Stimulated activated naive CD8-positive, alpha-beta T cell treated with anti-CD3 and anti-CD28 coated beads, Interleukin-15, Interleukin-2, amounts not matched to agents 100 ng/mL and 50 ng/mL, for 24 hours (primary cell): ENCODE results near the gene DDX46.
"Not testable (repeated sequence)": the region's sequence is repeated elsewhere in the genome, so short reads cannot be mapped to it uniquely, and the experiment has no call there.

Experiments
- H3K27ac Mint-ChIP-seq: one replicate; pipeline ENCODE4 v1.8.0; 2021; ENCODE audit warnings: mild to moderate bottlenecking, mixed read lengths
- H3K27me3 Mint-ChIP-seq: one replicate; pipeline ENCODE4 v1.8.0; 2021; ENCODE audit warnings: mixed read lengths
- H3K36me3 Mint-ChIP-seq: one replicate; pipeline ENCODE4 v1.8.0; 2021; ENCODE audit warnings: low read depth, mixed read lengths
- H3K4me1 Mint-ChIP-seq: one replicate; pipeline ENCODE4 v1.8.0; 2021; ENCODE audit warnings: low read depth, mixed read lengths
- H3K4me3 Mint-ChIP-seq: one replicate; pipeline ENCODE4 v1.8.0; 2021; ENCODE audit warnings: mild to moderate bottlenecking, mixed read lengths
- H3K9me3 Mint-ChIP-seq: one replicate; pipeline ENCODE4 v1.8.0; 2021; ENCODE audit warnings: mixed read lengths

The DDX46 gene

GRCh38 chr5:134767528-134768291 lies 9.1 kb downstream of the DDX46 start:
- Mint-ChIP-seq H3K27ac (peak overlapping the region; percentile 45), H3K36me3 (peaks cover 62% of the 10 kb centered on the region)
- H3K4me1 Mint-ChIP-seq, H3K9me3 Mint-ChIP-seq, H3K27me3 Mint-ChIP-seq, H3K4me3 Mint-ChIP-seq: not testable (repeated sequence)

- no peaks in the 10 kb centered on the region for H3K9me3 Mint-ChIP-seq
- H3K36me3 Mint-ChIP-seq: peaks cover 65% of the 10 kb centered on the region
Measured at GRCh38 chr5:134769206-134769605, 10.6 kb downstream of the DDX46 start.

GRCh38 chr5:134772461-134773125 lies 14.0 kb downstream of the DDX46 start:
- Mint-ChIP-seq H3K27ac (no peak overlapping the region), H3K36me3 (peaks cover 72% of the 10 kb centered on the region), H3K4me1 (peaks cover 4% of the 10 kb centered on the region), H3K27me3 (no peaks in the 10 kb centered on the region), H3K9me3 (no peaks in the 10 kb centered on the region), H3K4me3 (no peak overlapping the region)

More at GRCh38 chr5:134769206-134769605, 10.6 kb downstream of the DDX46 start:
- Mint-ChIP-seq H3K4me3 (no peak overlapping the region), H3K27ac (no peak overlapping the region), H3K4me1 (no peaks in the 10 kb centered on the region), H3K27me3 (no peaks in the 10 kb centered on the region)

- Mint-ChIP-seq H3K4me3 (no peak overlapping the region), H3K4me1 (peaks cover 4% of the 10 kb centered on the region), H3K27me3 (no peaks in the 10 kb centered on the region), H3K36me3 (peaks cover 69% of the 10 kb centered on the region), H3K9me3 (no peaks in the 10 kb centered on the region), H3K27ac (peak overlapping the region; percentile 78)
Measured at GRCh38 chr5:134777366-134777765, 18.8 kb downstream of the DDX46 start.

- Mint-ChIP-seq H3K27ac (peak overlapping the region; percentile 26), H3K4me1 (no peaks in the 10 kb centered on the region), H3K9me3 (no peaks in the 10 kb centered on the region), H3K4me3 (no peak overlapping the region), H3K36me3 (peaks cover 72% of the 10 kb centered on the region), H3K27me3 (no peaks in the 10 kb centered on the region)
Measured at GRCh38 chr5:134784241-134784920, 25.8 kb downstream of the DDX46 start.

GRCh38 chr5:134784946-134785620 lies 26.5 kb downstream of the DDX46 start:
- no peak overlapping the region for H3K4me3 Mint-ChIP-seq
- H3K4me1 Mint-ChIP-seq: no peaks in the 10 kb centered on the region
- no peak overlapping the region for H3K27ac Mint-ChIP-seq
- H3K36me3 Mint-ChIP-seq: peaks cover 75% of the 10 kb centered on the region
- H3K9me3 Mint-ChIP-seq: no peaks in the 10 kb centered on the region
- H3K27me3 Mint-ChIP-seq: no peaks in the 10 kb centered on the region

- Mint-ChIP-seq H3K27ac (no peak overlapping the region), H3K4me3 (no peak overlapping the region), H3K36me3 (peaks cover 84% of the 10 kb centered on the region), H3K9me3 (no peaks in the 10 kb centered on the region), H3K4me1 (no peaks in the 10 kb centered on the region), H3K27me3 (no peaks in the 10 kb centered on the region)
Measured at GRCh38 chr5:134787692-134788091, 29.1 kb downstream of the DDX46 start.

- H3K36me3 Mint-ChIP-seq: peaks cover 85% of the 10 kb centered on the region
- no peaks in the 10 kb centered on the region for H3K9me3 Mint-ChIP-seq
- H3K4me3 Mint-ChIP-seq: no peak overlapping the region
- no peaks in the 10 kb centered on the region for H3K27me3 Mint-ChIP-seq
- no peak overlapping the region for H3K27ac Mint-ChIP-seq
- no peaks in the 10 kb centered on the region for H3K4me1 Mint-ChIP-seq
Measured at GRCh38 chr5:134791580-134791979, 33.0 kb downstream of the DDX46 start.

- Mint-ChIP-seq H3K27me3 (no peaks in the 10 kb centered on the region), H3K4me1 (no peaks in the 10 kb centered on the region), H3K36me3 (peaks cover 80% of the 10 kb centered on the region), H3K4me3 (no peak overlapping the region), H3K9me3 (no peaks in the 10 kb centered on the region), H3K27ac (no peak overlapping the region)
Measured at GRCh38 chr5:134792286-134792685, 33.7 kb downstream of the DDX46 start.

- no peak overlapping the region for H3K27ac Mint-ChIP-seq
- H3K9me3 Mint-ChIP-seq: no peaks in the 10 kb centered on the region
- peaks cover 85% of the 10 kb centered on the region for H3K36me3 Mint-ChIP-seq
- H3K4me1 Mint-ChIP-seq: no peaks in the 10 kb centered on the region
- no peak overlapping the region for H3K4me3 Mint-ChIP-seq
- H3K27me3 Mint-ChIP-seq: no peaks in the 10 kb centered on the region
Measured at GRCh38 chr5:134793111-134793510, 34.5 kb downstream of the DDX46 start.

- Mint-ChIP-seq H3K4me3 (no peak overlapping the region), H3K9me3 (no peaks in the 10 kb centered on the region), H3K4me1 (no peaks in the 10 kb centered on the region), H3K27me3 (no peaks in the 10 kb centered on the region), H3K36me3 (peaks cover 85% of the 10 kb centered on the region), H3K27ac (no peak overlapping the region)
Measured at GRCh38 chr5:134794082-134794481, 35.5 kb downstream of the DDX46 start.

- H3K36me3 Mint-ChIP-seq: peaks cover 80% of the 10 kb centered on the region
Measured at GRCh38 chr5:134794819-134795218, 36.2 kb downstream of the DDX46 start.

GRCh38 chr5:134798468-134798867 lies 39.9 kb downstream of the DDX46 start:
- Mint-ChIP-seq H3K9me3 (no peaks in the 10 kb centered on the region), H3K36me3 (peaks cover 70% of the 10 kb centered on the region), H3K4me3 (no peak overlapping the region)

More at GRCh38 chr5:134794819-134795218, 36.2 kb downstream of the DDX46 start:
- Mint-ChIP-seq H3K4me3 (no peak overlapping the region), H3K9me3 (no peaks in the 10 kb centered on the region), H3K27me3 (no peaks in the 10 kb centered on the region), H3K4me1 (no peaks in the 10 kb centered on the region), H3K27ac (no peak overlapping the region)

GRCh38 chr5:134803821-134804220 lies 45.2 kb downstream of the DDX46 start:
- Mint-ChIP-seq H3K27ac (no peak overlapping the region), H3K36me3 (peaks cover 56% of the 10 kb centered on the region), H3K27me3 (no peaks in the 10 kb centered on the region), H3K4me3 (no peak overlapping the region), H3K9me3 (no peaks in the 10 kb centered on the region), H3K4me1 (no peaks in the 10 kb centered on the region)

More at GRCh38 chr5:134798468-134798867, 39.9 kb downstream of the DDX46 start:
- Mint-ChIP-seq H3K27me3 (no peaks in the 10 kb centered on the region), H3K27ac (no peak overlapping the region), H3K4me1 (no peaks in the 10 kb centered on the region)

- no peak overlapping the region for H3K4me3 Mint-ChIP-seq
- H3K36me3 Mint-ChIP-seq: peaks cover 62% of the 10 kb centered on the region
- peak overlapping the region; percentile 45 for H3K27ac Mint-ChIP-seq
- H3K9me3 Mint-ChIP-seq: no peaks in the 10 kb centered on the region
- H3K4me1 Mint-ChIP-seq: peaks cover 17% of the 10 kb centered on the region
- no peaks in the 10 kb centered on the region for H3K27me3 Mint-ChIP-seq
Measured at GRCh38 chr5:134813407-134813806, 54.8 kb downstream of the DDX46 start.
